SJSA1 (cell line): ENCODE results near the gene TMIGD2. TPM values are rescaled to one million over a fixed set of nuclear protein-coding genes. Genes with fewer than 3 reads are reported as not detected.
"Not testable (repeated sequence)": the region's sequence is repeated elsewhere in the genome, so short reads cannot be mapped to it uniquely, and the experiment has no call there.

Source experiments
- DNase-seq, 2 experiments: peaks; one replicate each; pipeline ENCODE4 v3.0.0-alpha.2; 2015 to 2020; ENCODE audit warnings: low spot score in 2 of 2, low read depth in 1 of 2
- H3K27ac ChIP-seq: fragments of 250-450 bp; sonication (Bioruptor Pico); 2 replicates; pipeline ENCODE4 v1.5.1; 2020; ENCODE audit warnings: mild to moderate bottlenecking, moderate library complexity
- H3K27me3 ChIP-seq: fragments of 250-450 bp; sonication (Bioruptor Pico); replicated peaks from 2 replicates; pipeline ENCODE4 v1.5.1; 2020; ENCODE audit warnings: mild to moderate bottlenecking, moderate library complexity
- H3K36me3 ChIP-seq: fragments of 250-450 bp; sonication (Bioruptor Pico); 2 replicates; pipeline ENCODE4 v1.5.1; 2020; ENCODE audit warnings: mild to moderate bottlenecking
- H3K4me1 ChIP-seq: fragments of 250-450 bp; sonication (Bioruptor Pico); replicated peaks from 2 replicates; pipeline ENCODE4 v1.6.1; 2021; ENCODE audit warnings: mild to moderate bottlenecking
- H3K4me3 ChIP-seq: fragments of 250-450 bp; sonication (Bioruptor Pico); 2 replicates; pipeline ENCODE4 v1.5.1; 2020; ENCODE audit warnings: mild to moderate bottlenecking
- H3K9me3 ChIP-seq: fragments of 250-450 bp; sonication (Bioruptor Pico); replicated peaks from 2 replicates; pipeline ENCODE4 v1.5.1; 2020; ENCODE audit warnings: mild to moderate bottlenecking
- total RNA-seq: library from RNA; depleted of rRNA; stranded (reverse); fragments of >200 nt; shearing (Covaris generic); gene quantifications from 2 replicates; pipeline ENCODE4 v1.2.3, GENCODE V29; 2014; rRNA removed

The TMIGD2 gene
- total RNA-seq, result not detected in 2 replicates

- H3K27me3 ChIP-seq, result no peaks in the 10 kb centered on the region
- H3K27ac ChIP-seq, result no peak within 1 kb of the TSS
- no peak for DNase-seq
- H3K36me3 ChIP-seq, result no peaks in the 10 kb centered on the region
- H3K9me3 ChIP-seq, result no peaks in the 10 kb centered on the region
- H3K4me1 ChIP-seq, result no peaks in the 10 kb centered on the region
- no peak within 1 kb of the TSS for H3K4me3 ChIP-seq
Observed at GRCh38 chr19:4302243-4302640, at the start of gene TMIGD2. TSS of gene TMIGD2 (minus strand) at chr19:4302389. CDS start at chr19:4302385, 4 bp downstream.

- Histone ChIP-seq H3K4me3 (no peak overlapping the region), H3K9me3 (no peaks in the 10 kb centered on the region), H3K36me3 (peaks cover 6% of the 10 kb centered on the region)
Observed at GRCh38 chr19:4350726-4351125, 48.5 kb upstream of the TMIGD2 start.

GRCh38 chr19:4350111-4350510 lies 47.9 kb upstream of the TMIGD2 start:
- Histone ChIP-seq H3K9me3 (no peaks in the 10 kb centered on the region), H3K36me3 (peaks cover 6% of the 10 kb centered on the region), H3K4me3 (no peak overlapping the region), H3K4me1 (no peaks in the 10 kb centered on the region), H3K27ac (no peak overlapping the region), H3K27me3 (no peaks in the 10 kb centered on the region)
- DNase-seq, result no peak

More at GRCh38 chr19:4350726-4351125, 48.5 kb upstream of the TMIGD2 start:
- no peaks in the 10 kb centered on the region for H3K27me3 ChIP-seq
- peak in 1 of 2 experiments; percentile 40 for DNase-seq
- no peaks in the 10 kb centered on the region for H3K4me1 ChIP-seq
- no peak overlapping the region for H3K27ac ChIP-seq

GRCh38 chr19:4349225-4349624 lies 47.0 kb upstream of the TMIGD2 start:
- not testable (repeated sequence) for DNase-seq, H3K4me1 ChIP-seq, H3K27ac ChIP-seq, H3K36me3 ChIP-seq, H3K27me3 ChIP-seq, H3K4me3 ChIP-seq, H3K9me3 ChIP-seq

- H3K9me3 ChIP-seq, result no peaks in the 10 kb centered on the region
- no peaks in the 10 kb centered on the region for H3K27me3 ChIP-seq
- H3K27ac ChIP-seq, result no peak overlapping the region
- peaks cover 6% of the 10 kb centered on the region for H3K4me1 ChIP-seq
- H3K36me3 ChIP-seq, result no peaks in the 10 kb centered on the region; the same call in 1 of the 2 replicates
- no peak overlapping the region for H3K4me3 ChIP-seq
- no peak for DNase-seq
Observed at GRCh38 chr19:4347521-4347920, 45.3 kb upstream of the TMIGD2 start.

- Histone ChIP-seq H3K4me3 (no peak overlapping the region), H3K4me1 (peaks cover 12% of the 10 kb centered on the region), H3K27ac (no peak overlapping the region), H3K36me3 (no peaks in the 10 kb centered on the region; the same call in 1 of the 2 replicates), H3K9me3 (no peaks in the 10 kb centered on the region), H3K27me3 (no peaks in the 10 kb centered on the region)
- DNase-seq, result no peak
Observed at GRCh38 chr19:4346020-4346383, 43.8 kb upstream of the TMIGD2 start.

GRCh38 chr19:4345342-4346019 lies 43.3 kb upstream of the TMIGD2 start:
- Histone ChIP-seq H3K36me3 (no peaks in the 10 kb centered on the region; the same call in 1 of the 2 replicates), H3K9me3 (no peaks in the 10 kb centered on the region), H3K4me3 (no peak overlapping the region), H3K27me3 (no peaks in the 10 kb centered on the region), H3K4me1 (peaks cover 12% of the 10 kb centered on the region), H3K27ac (no peak overlapping the region)
- DNase-seq, result no peak

GRCh38 chr19:4343370-4344307 lies 41.5 kb upstream of the TMIGD2 start, which contains the start of gene MPND:
TSS of gene MPND (plus strand) at chr19:4343562. CDS start at chr19:4343594, 32 bp downstream.
- H3K27ac ChIP-seq, result peak within 1 kb of the TSS; percentile 42
- no peaks in the 10 kb centered on the region for H3K27me3 ChIP-seq
- no peaks in the 10 kb centered on the region; the same call in 1 of the 2 replicates for H3K36me3 ChIP-seq
- peaks cover 14% of the 10 kb centered on the region for H3K4me1 ChIP-seq
- H3K4me3 ChIP-seq, result peak within 1 kb of the TSS; percentile 62
- no peaks in the 10 kb centered on the region for H3K9me3 ChIP-seq
- DNase-seq, result peak in 1 of 2 experiments; percentile 86

GRCh38 chr19:4342615-4343369 lies 40.6 kb upstream of the TMIGD2 start:
- peak overlapping the region; percentile 62 for H3K4me3 ChIP-seq
- H3K27me3 ChIP-seq, result no peaks in the 10 kb centered on the region
- H3K27ac ChIP-seq, result peak overlapping the region; percentile 42
- DNase-seq, result peak; percentile 98
- no peaks in the 10 kb centered on the region; the same call in 1 of the 2 replicates for H3K36me3 ChIP-seq
- H3K9me3 ChIP-seq, result no peaks in the 10 kb centered on the region
- peaks cover 20% of the 10 kb centered on the region for H3K4me1 ChIP-seq

- no peaks in the 10 kb centered on the region for H3K9me3 ChIP-seq
- H3K4me1 ChIP-seq, result peaks cover 21% of the 10 kb centered on the region
- H3K4me3 ChIP-seq, result peak overlapping the region; percentile 62
- no peak for DNase-seq
- H3K27ac ChIP-seq, result peak overlapping the region; percentile 42
- H3K36me3 ChIP-seq, result no peaks in the 10 kb centered on the region; the same call in 1 of the 2 replicates
- no peaks in the 10 kb centered on the region for H3K27me3 ChIP-seq
Observed at GRCh38 chr19:4342314-4342614, 40.1 kb upstream of the TMIGD2 start.

- Histone ChIP-seq H3K4me1 (peaks cover 15% of the 10 kb centered on the region), H3K4me3 (peak within 1 kb of the TSS; percentile 28), H3K9me3 (no peaks in the 10 kb centered on the region), H3K36me3 (no peaks in the 10 kb centered on the region), H3K27me3 (no peaks in the 10 kb centered on the region), H3K27ac (no peak within 1 kb of the TSS)
- DNase-seq, result peak in 1 of 2 experiments; percentile 46
Observed at GRCh38 chr19:4338441-4339355, 36.5 kb upstream of the TMIGD2 start, which contains the start of gene STAP2. TSS of gene STAP2 (minus strand) at chr19:4338827. CDS start at chr19:4338753, 74 bp downstream.

GRCh38 chr19:4337906-4338440 lies 35.8 kb upstream of the TMIGD2 start:
- peak in 1 of 2 experiments; percentile 43 for DNase-seq
- Histone ChIP-seq H3K4me3 (peak overlapping the region; percentile 28), H3K27ac (no peak overlapping the region)

More at GRCh38 chr19:4337906-4338440, 35.8 kb upstream of the TMIGD2 start:
- H3K4me1 ChIP-seq, result peaks cover 15% of the 10 kb centered on the region
- H3K9me3 ChIP-seq, result no peaks in the 10 kb centered on the region
- H3K27me3 ChIP-seq, result no peaks in the 10 kb centered on the region
- no peaks in the 10 kb centered on the region for H3K36me3 ChIP-seq
